ENCODE data around the gene RNF14. TPM values are rescaled to one million over a fixed set of nuclear protein-coding genes. Genes with fewer than 3 reads are reported as not detected.
A peak's percentile ranks its signal among the peaks of the same experiment; 100 is the strongest.

Gene RNF14
- total and polyA plus RNA-seq, 12 donors: 21.6 to 185 (median 83.6) TPM

DNA sequence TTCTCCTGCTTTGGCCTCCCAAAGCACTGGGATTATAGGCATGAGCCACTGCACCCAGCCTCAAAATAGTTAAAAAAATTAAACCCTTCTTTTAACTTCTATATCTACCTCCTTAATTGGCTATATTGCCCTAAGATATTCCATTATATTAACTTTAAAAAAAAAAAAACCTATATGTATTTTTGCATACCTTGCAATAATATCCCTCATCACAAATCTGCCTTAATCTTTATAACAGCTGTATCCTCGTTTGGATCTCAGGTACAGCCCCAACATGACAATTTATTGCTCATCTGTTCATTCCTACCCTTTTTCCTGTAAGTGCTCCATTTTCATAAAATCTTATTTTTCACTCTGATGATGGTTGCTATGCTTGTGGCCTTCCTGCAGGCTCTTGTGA lies 31.3 kb downstream of the RNF14 start:
- Histone ChIP-seq H3K4me3 (no peak overlapping the region), H3K9me3 (replicated peaks in 1 of 3) (no peaks in the 10 kb centered on the region), H3K4me1 (replicated peaks in 1 of 2) (no peaks in the 10 kb centered on the region), H3K27ac (no peak overlapping the region), H3K36me3 (replicated peaks in 1 of 2) (peaks cover 0 to 69% of the 10 kb centered on the region in 2 donors), H3K27me3 (no peaks in the 10 kb centered on the region)
- intact Hi-C loops (cut with DNase I): loop anchor here in 1 of 2 donors (10.0 kb wide), 1 partner anchor 555 kb away; no protein-coding TSS in a partner anchor
- TF ChIP-seq POLR2A (IDR thresholded peaks at IDR 0.05) (no peak), CTCF (IDR thresholded peaks at IDR 0.05) (no peak)
- no peak for DNase-seq
- WGBS, 4 donors: 49 to 64% (median 56%) methylated on average over 1 of the region's 1 CpG

- Histone ChIP-seq H3K27ac (no peak overlapping the region), H3K36me3 (replicated peaks in 1 of 2) (peaks cover 0 to 73% of the 10 kb centered on the region in 2 donors)
These were observed 32.0 kb downstream of the RNF14 start for GRCh38 chr5:142000704-142001484.

GRCh38 chr5:142003266-142003800 lies 34.4 kb downstream of the RNF14 start:
- no peaks in the 10 kb centered on the region for H3K27me3 ChIP-seq
- peaks cover 0 to 10% of the 10 kb centered on the region in 2 donors for H3K4me1 ChIP-seq (replicated peaks in 1 of 2)
- H3K36me3 ChIP-seq (replicated peaks in 1 of 2): peaks cover 0 to 71% of the 10 kb centered on the region in 2 donors
- DNase-seq: no peak
- WGBS, 4 donors: 39 to 74% (median 61%) methylated on average over 2 of the region's 2 CpGs
- intact Hi-C loops (cut with DNase I): loop anchor here in 1 of 2 donors (10.0 kb wide), 1 partner anchor 551 kb away; no protein-coding TSS in a partner anchor
- no peak overlapping the region for H3K27ac ChIP-seq
- TF ChIP-seq POLR2A (IDR thresholded peaks at IDR 0.05) (no peak), CTCF (IDR thresholded peaks at IDR 0.05) (no peak)
- H3K9me3 ChIP-seq (replicated peaks in 1 of 3): no peaks in the 10 kb centered on the region
- no peak overlapping the region for H3K4me3 ChIP-seq

More at GRCh38 chr5:142000704-142001484, 32.0 kb downstream of the RNF14 start:
- 76 to 82% (median 80%) methylated on average over 6 of the region's 6 CpGs for WGBS, 4 donors
- DNase-seq: no peak
- Histone ChIP-seq H3K4me3 (no peak overlapping the region), H3K4me1 (replicated peaks in 1 of 2) (no peaks in the 10 kb centered on the region), H3K9me3 (replicated peaks in 1 of 3) (no peaks in the 10 kb centered on the region), H3K27me3 (no peaks in the 10 kb centered on the region)
- TF ChIP-seq CTCF (IDR thresholded peaks at IDR 0.05): peak in 4 of 6 experiments; percentile 5 to 35 (median 22)
- TF ChIP-seq POLR2A (IDR thresholded peaks at IDR 0.05): no peak
- intact Hi-C loops (cut with DNase I): loop anchor here in 1 of 2 donors (10.0 kb wide), 1 partner anchor 554 kb away; no protein-coding TSS in a partner anchor
